ENCODE data around the gene CCDC83.

DNA sequence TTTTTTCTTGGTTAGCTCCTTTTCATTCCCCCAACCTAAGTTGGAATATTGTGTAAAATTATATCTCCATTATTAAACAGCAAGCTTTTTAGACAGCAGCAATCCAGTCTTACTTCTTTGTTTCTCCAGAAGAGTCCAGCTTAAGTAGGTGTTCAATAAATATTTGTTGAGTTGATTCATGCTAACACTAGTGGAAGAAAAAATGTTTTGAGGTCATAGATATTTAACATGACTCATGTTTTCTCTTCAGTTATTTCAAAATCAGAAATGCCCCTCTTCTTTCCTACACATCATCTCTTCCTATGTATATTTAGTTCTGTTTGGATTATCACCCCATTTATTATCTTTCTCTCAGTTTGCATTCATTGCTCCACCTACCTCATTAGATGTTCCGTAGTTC is 20.3 kb downstream of the CCDC83 start:
- TF ChIP-seq CTCF (IDR thresholded peaks at IDR 0.05) (no peak), EZH2 (IDR thresholded peaks at IDR 0.05) (no peak), EZH2phosphoT487 (IDR thresholded peaks at IDR 0.05) (no peak)

Measured in neural progenitor cell (in vitro differentiated cells).